ENCODE measurements around the gene ETS2. TPM values are rescaled to one million over a fixed set of nuclear protein-coding genes. Genes with fewer than 3 reads are reported as not detected.
A peak's percentile ranks its signal among the peaks of the same experiment; 100 is the strongest.

Gene ETS2
- total and polyA plus RNA-seq, 10 of the 15 experiments (the other 5 are each of a cell fraction or from before 2014, with no cell fraction given), result 0.52 to 8.6 (median 3.8) TPM

DNA sequence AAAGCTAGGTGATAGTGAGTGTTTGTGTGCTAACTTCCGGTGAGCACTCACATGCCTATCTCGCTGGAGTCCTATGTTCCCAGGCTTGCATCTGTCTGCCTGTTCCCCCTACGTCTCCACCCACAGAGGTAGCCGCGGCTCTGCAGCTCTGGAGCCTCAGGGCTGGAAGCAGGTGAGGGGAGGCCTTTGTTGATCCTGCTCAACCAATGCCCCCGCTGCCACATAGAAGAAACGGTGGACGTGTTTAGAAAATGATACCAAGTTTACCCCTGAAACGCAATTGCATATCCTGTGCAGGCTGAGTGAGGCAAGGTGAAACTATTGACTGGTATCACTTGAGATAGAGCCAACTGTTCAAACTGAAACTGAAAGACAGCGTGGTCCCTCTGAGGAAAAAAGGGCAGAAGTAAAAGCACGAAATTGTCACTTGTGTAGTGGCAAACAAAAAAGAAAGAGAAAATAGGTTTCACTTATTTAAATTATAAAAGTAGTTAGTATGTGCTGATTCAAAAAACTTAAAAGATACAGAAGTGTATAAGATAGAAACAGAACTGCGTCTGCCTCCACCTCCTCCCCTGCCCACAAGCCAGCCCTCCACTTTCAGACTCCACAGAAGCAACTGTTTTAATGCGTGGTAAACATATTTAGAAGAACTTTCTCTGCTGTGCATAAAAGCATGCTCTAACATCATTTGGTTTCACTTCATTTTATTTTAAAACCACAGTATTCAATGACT lies 38.6 kb upstream of the ETS2 start (continued):
- TF ChIP-seq, protein P1, sequence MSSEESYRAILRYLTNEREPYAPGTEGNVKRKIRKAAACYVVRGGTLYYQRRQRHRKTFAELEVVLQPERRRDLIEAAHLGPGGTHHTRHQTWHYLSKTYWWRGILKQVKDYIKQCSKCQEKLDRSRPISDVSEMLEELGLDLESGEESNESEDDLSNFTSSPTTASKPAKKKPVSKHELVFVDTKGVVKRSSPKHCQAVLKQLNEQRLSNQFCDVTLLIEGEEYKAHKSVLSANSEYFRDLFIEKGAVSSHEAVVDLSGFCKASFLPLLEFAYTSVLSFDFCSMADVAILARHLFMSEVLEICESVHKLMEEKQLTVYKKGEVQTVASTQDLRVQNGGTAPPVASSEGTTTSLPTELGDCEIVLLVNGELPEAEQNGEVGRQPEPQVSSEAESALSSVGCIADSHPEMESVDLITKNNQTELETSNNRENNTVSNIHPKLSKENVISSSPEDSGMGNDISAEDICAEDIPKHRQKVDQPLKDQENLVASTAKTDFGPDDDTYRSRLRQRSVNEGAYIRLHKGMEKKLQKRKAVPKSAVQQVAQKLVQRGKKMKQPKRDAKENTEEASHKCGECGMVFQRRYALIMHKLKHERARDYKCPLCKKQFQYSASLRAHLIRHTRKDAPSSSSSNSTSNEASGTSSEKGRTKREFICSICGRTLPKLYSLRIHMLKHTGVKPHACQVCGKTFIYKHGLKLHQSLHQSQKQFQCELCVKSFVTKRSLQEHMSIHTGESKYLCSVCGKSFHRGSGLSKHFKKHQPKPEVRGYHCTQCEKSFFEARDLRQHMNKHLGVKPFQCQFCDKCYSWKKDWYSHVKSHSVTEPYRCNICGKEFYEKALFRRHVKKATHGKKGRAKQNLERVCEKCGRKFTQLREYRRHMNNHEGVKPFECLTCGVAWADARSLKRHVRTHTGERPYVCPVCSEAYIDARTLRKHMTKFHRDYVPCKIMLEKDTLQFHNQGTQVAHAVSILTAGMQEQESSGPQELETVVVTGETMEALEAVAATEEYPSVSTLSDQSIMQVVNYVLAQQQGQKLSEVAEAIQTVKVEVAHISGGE (CRISPR knock-in tag; IDR thresholded peaks at IDR 0.05), result no peak
- no peak for TF ChIP-seq PAX8 (IDR thresholded peaks at IDR 0.05)
- no peak for TF ChIP-seq MYB (IDR thresholded peaks at IDR 0.05; ENCODE audit: borderline replicate concordance, low read depth, low read length)
- TF ChIP-seq SIX5 (IDR thresholded peaks at IDR 0.05; ENCODE audit: low read depth, low read length, severe bottlenecking), result no peak
- TF ChIP-seq BRCA1 (IDR thresholded peaks at IDR 0.05; ENCODE audit: low read depth, low read length), result no peak
- peak; percentile 66 for TF ChIP-seq DPF2 (IDR thresholded peaks at IDR 0.05)
- peak; percentile 86; the same call in 1 of the 2 replicates for TF ChIP-seq TBL1XR1 (IDR thresholded peaks at IDR 0.05; ENCODE audit: low read depth, low read length)
- no peak for TF ChIP-seq TCF12 (IDR thresholded peaks at IDR 0.05; ENCODE audit: low read depth, low read length)
- no peak for TF ChIP-seq ZSCAN29 (IDR thresholded peaks at IDR 0.05)
- no peak for TF ChIP-seq POLR2A (IDR thresholded peaks at IDR 0.05; ENCODE audit: low read depth, low read length)
- TF ChIP-seq EED (IDR thresholded peaks at IDR 0.05; ENCODE audit: low read depth), result peak; percentile 62
- TF ChIP-seq ZBTB33 (IDR thresholded peaks at IDR 0.05), result no peak
- TF ChIP-seq, protein P2, sequence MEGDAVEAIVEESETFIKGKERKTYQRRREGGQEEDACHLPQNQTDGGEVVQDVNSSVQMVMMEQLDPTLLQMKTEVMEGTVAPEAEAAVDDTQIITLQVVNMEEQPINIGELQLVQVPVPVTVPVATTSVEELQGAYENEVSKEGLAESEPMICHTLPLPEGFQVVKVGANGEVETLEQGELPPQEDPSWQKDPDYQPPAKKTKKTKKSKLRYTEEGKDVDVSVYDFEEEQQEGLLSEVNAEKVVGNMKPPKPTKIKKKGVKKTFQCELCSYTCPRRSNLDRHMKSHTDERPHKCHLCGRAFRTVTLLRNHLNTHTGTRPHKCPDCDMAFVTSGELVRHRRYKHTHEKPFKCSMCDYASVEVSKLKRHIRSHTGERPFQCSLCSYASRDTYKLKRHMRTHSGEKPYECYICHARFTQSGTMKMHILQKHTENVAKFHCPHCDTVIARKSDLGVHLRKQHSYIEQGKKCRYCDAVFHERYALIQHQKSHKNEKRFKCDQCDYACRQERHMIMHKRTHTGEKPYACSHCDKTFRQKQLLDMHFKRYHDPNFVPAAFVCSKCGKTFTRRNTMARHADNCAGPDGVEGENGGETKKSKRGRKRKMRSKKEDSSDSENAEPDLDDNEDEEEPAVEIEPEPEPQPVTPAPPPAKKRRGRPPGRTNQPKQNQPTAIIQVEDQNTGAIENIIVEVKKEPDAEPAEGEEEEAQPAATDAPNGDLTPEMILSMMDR (IDR thresholded peaks at IDR 0.05 in 2 of 3, conservative IDR thresholded peaks at IDR 0.05 in 1 of 3; ENCODE audit: control insufficient read depth in 2 of 3, extremely low read depth in 1 of 3, insufficient read depth in 1 of 3, low read depth in 3 of 3, low read length in 3 of 3), result no peak
- no peak for TF ChIP-seq SREBF2 (IDR thresholded peaks at IDR 0.05; ENCODE audit: low read length)
- no peak for TF ChIP-seq RB1 (IDR thresholded peaks at IDR 0.05; ENCODE audit: borderline replicate concordance)
- peak in 1 of 2 experiments; percentile 35; a peak in 1 of 4 replicates for TF ChIP-seq ETV6 (conservative IDR thresholded peaks at IDR 0.05 in 1 of 2, IDR thresholded peaks at IDR 0.05 in 1 of 2; ENCODE audit: borderline replicate concordance in 1 of 2, low read depth in 1 of 2)
- no peak; the same call in 1 of the 2 replicates for TF ChIP-seq ZBED1 (IDR thresholded peaks at IDR 0.05; ENCODE audit: borderline replicate concordance)
- peak; percentile 38 for TF ChIP-seq MEF2B (IDR thresholded peaks at IDR 0.05; ENCODE audit: partially characterized antibody, poor library complexity, severe bottlenecking)
- TF ChIP-seq, protein P3, sequence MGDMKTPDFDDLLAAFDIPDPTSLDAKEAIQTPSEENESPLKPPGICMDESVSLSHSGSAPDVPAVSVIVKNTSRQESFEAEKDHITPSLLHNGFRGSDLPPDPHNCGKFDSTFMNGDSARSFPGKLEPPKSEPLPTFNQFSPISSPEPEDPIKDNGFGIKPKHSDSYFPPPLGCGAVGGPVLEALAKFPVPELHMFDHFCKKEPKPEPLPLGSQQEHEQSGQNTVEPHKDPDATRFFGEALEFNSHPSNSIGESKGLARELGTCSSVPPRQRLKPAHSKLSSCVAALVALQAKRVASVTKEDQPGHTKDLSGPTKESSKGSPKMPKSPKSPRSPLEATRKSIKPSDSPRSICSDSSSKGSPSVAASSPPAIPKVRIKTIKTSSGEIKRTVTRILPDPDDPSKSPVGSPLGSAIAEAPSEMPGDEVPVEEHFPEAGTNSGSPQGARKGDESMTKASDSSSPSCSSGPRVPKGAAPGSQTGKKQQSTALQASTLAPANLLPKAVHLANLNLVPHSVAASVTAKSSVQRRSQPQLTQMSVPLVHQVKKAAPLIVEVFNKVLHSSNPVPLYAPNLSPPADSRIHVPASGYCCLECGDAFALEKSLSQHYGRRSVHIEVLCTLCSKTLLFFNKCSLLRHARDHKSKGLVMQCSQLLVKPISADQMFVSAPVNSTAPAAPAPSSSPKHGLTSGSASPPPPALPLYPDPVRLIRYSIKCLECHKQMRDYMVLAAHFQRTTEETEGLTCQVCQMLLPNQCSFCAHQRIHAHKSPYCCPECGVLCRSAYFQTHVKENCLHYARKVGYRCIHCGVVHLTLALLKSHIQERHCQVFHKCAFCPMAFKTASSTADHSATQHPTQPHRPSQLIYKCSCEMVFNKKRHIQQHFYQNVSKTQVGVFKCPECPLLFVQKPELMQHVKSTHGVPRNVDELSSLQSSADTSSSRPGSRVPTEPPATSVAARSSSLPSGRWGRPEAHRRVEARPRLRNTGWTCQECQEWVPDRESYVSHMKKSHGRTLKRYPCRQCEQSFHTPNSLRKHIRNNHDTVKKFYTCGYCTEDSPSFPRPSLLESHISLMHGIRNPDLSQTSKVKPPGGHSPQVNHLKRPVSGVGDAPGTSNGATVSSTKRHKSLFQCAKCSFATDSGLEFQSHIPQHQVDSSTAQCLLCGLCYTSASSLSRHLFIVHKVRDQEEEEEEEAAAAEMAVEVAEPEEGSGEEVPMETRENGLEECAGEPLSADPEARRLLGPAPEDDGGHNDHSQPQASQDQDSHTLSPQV (IDR thresholded peaks at IDR 0.05), result peak; percentile 58
